ENCODE measurements around the gene BSND.
A peak's percentile ranks its signal among the peaks of the same experiment; 100 is the strongest.
"Not testable (repeated sequence)": the region's sequence is repeated elsewhere in the genome, so short reads cannot be mapped to it uniquely, and the experiment has no call there.

The BSND gene

GRCh38 chr1:54998677-54999076 lies at the start of gene BSND:
BSND (plus strand) TSS chr1:54998933; CDS start chr1:54999187, 254 bp downstream.
- DNase-seq (ENCODE audit: low read depth): no peak

GRCh38 chr1:54949053-54949452 lies 49.7 kb upstream of the BSND start:
- DNase-seq (ENCODE audit: low read depth): no peak

- no peak for DNase-seq (ENCODE audit: low read depth)
These were observed 48.7 kb upstream of the BSND start for GRCh38 chr1:54950006-54950368.

- peak; percentile 44 for DNase-seq (ENCODE audit: low read depth)
These were observed 48.2 kb upstream of the BSND start for GRCh38 chr1:54950369-54951163.

- DNase-seq (ENCODE audit: low read depth): no peak
These were observed 46.9 kb upstream of the BSND start for GRCh38 chr1:54951810-54952226.

GRCh38 chr1:54952950-54953718 lies 45.6 kb upstream of the BSND start:
- DNase-seq (ENCODE audit: low read depth): no peak

- DNase-seq (ENCODE audit: low read depth): no peak
These were observed 44.9 kb upstream of the BSND start for GRCh38 chr1:54953846-54954245.

GRCh38 chr1:54955359-54955758 lies 43.4 kb upstream of the BSND start:
- no peak for DNase-seq (ENCODE audit: low read depth)

GRCh38 chr1:54956726-54957125 lies 42.0 kb upstream of the BSND start:
- no peak for DNase-seq (ENCODE audit: low read depth)

GRCh38 chr1:54959241-54959640 lies 39.5 kb upstream of the BSND start:
- no peak for DNase-seq (ENCODE audit: low read depth)

GRCh38 chr1:54962612-54963395 lies 35.9 kb upstream of the BSND start:
- DNase-seq (ENCODE audit: low read depth): no peak

GRCh38 chr1:54963829-54964228 lies 34.9 kb upstream of the BSND start:
- not testable (repeated sequence) for DNase-seq (ENCODE audit: low read depth)

GRCh38 chr1:54965624-54966340 lies 33.0 kb upstream of the BSND start:
- no peak for DNase-seq (ENCODE audit: low read depth)

- DNase-seq (ENCODE audit: low read depth): no peak
These were observed 31.4 kb upstream of the BSND start for GRCh38 chr1:54967372-54967771.

- DNase-seq (ENCODE audit: low read depth): no peak
These were observed 30.2 kb upstream of the BSND start for GRCh38 chr1:54968551-54968950.

GRCh38 chr1:54969879-54970278 lies 28.9 kb upstream of the BSND start:
- no peak for DNase-seq (ENCODE audit: low read depth)

- no peak for DNase-seq (ENCODE audit: low read depth)
These were observed 27.8 kb upstream of the BSND start for GRCh38 chr1:54970901-54971300.

- no peak for DNase-seq (ENCODE audit: low read depth)
These were observed 27.4 kb upstream of the BSND start for GRCh38 chr1:54971317-54971791.

- no peak for DNase-seq (ENCODE audit: low read depth)
These were observed 26.3 kb upstream of the BSND start for GRCh38 chr1:54972436-54972835.

- no peak for DNase-seq (ENCODE audit: low read depth)
These were observed 25.4 kb upstream of the BSND start for GRCh38 chr1:54973205-54973921.
